ENCODE results near the gene NFASC.

GRCh38 chr1:205003358-205004131 is 132.9 kb downstream of the NFASC start:
- TF ChIP-seq CTCF (IDR thresholded peaks at IDR 0.05; ENCODE audit: low read depth, low read length): no peak
- TF ChIP-seq EZH2phosphoT487 (IDR thresholded peaks at IDR 0.05; ENCODE audit: low read depth): no peak
